ENCODE results near the gene PUM1. TPM values are rescaled to one million over a fixed set of nuclear protein-coding genes. Genes with fewer than 3 reads are reported as not detected.
A peak's percentile ranks its signal among the peaks of the same experiment; 100 is the strongest.

The PUM1 gene
- total and polyA plus RNA-seq, 2 of the 4 experiments (the other 2 are of a cell fraction), result 75.4 to 137 TPM

DNA sequence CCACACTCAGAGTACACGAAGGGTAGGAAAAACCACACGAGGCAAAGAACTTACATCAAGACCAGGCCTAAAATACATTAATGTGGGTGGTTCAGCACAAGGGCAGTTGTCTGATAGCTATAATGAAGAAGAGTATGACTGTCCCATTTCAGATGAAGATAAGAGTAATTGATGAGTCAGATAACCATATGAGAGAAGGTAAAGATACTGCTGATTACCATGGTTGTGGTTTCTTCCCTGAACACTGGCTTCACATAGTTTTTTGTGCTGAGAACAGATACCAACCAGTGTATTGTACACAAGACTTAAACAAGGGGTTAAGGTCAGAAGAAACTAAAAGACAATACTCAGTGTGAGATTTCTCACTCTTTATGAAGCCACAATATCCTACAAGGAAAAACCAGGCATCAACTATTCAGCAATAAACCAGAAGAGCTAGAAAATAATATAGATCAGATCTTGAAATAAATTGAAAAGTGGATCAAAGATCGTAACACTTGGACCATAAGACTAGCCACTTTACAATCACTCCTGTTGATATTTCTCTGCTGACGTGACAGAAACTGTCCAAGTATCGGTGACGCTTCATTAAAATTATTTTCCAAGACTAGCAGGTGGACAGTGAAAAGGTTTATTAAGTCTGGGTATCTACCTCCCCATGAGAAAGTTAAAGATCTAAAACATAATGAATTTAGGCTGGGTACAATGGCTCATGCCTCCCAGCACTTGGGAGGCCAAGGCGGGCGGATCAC lies 28.6 kb downstream of the PUM1 start:
- Histone ChIP-seq H3K9me1 (ENCODE audit: insufficient read depth, low read length) (peaks cover 18% of the 10 kb centered on the region), H3K18ac (ENCODE audit: low read depth, low read length) (no peak overlapping the region), H2BK20ac (ENCODE audit: low read depth, low read length) (no peak overlapping the region), H3K27ac (ENCODE audit: insufficient read depth, low read length) (no peak overlapping the region), H3K23ac (ENCODE audit: low read depth, low read length) (0 out of 2 replicates have a peak overlapping the region, but pooled peaks have one; percentile 2), H3K4me2 (ENCODE audit: low read depth, low read length) (no peak overlapping the region), H2AK9ac (replicated peaks; ENCODE audit: low read depth, low read length, poor library complexity) (no peak overlapping the region), H2AK5ac (ENCODE audit: low read depth, low read length) (no peak overlapping the region), H3K56ac (ENCODE audit: extremely low read depth, insufficient read depth, low read length) (no peak overlapping the region), H4K20me1 (ENCODE audit: insufficient read depth, low read length) (peaks cover 95% of the 10 kb centered on the region), H3K4ac (ENCODE audit: low read depth, low read length) (no peak overlapping the region), H3K36me3 (ENCODE audit: control insufficient read depth, insufficient read depth, low read length) (peaks cover 6% of the 10 kb centered on the region), H3K9me3 (ENCODE audit: control insufficient read depth, insufficient read depth, low read length) (no peaks in the 10 kb centered on the region), H2BK15ac (ENCODE audit: low read depth, low read length) (no peak overlapping the region), H3K4me3 (ENCODE audit: insufficient read depth, low read depth, low read length) (no peak overlapping the region), H3K27me3 (ENCODE audit: control insufficient read depth, insufficient read depth, low read length) (no peaks in the 10 kb centered on the region), H2BK5ac (ENCODE audit: low read depth, low read length, poor library complexity, severe bottlenecking) (no peak overlapping the region), H3K4me1 (ENCODE audit: control insufficient read depth, insufficient read depth, low read length) (peaks cover 11% of the 10 kb centered on the region; the same call in 1 of the 2 replicates), H4K91ac (ENCODE audit: insufficient read depth, low read depth, low read length) (no peak overlapping the region), H4K8ac (ENCODE audit: low read depth in 2 of 2, low read length in 2 of 2) (no peak overlapping the region), H2AFZ (replicated peaks; ENCODE audit: low read length, poor library complexity) (no peak overlapping the region), H3K9ac (ENCODE audit: low read depth, low read length) (no peak overlapping the region), H2BK120ac (ENCODE audit: low read depth, low read length) (no peak overlapping the region), H3K79me1 (ENCODE audit: low read depth in 1 of 2, low read length in 2 of 2) (peaks cover 22 to 74% of the 10 kb centered on the region in 2 experiments), H4K5ac (ENCODE audit: low read depth, low read length) (no peak overlapping the region), H3K14ac (replicated peaks; ENCODE audit: low read depth, low read length) (no peak overlapping the region)
- no CpG with 5 or more reads among the region's 8 CpGs for WGBS, 2 experiments (ENCODE audit: extremely low coverage in 2 of 2, insufficient read length in 1 of 2)
- TF ChIP-seq MAFK (IDR thresholded peaks at IDR 0.05; ENCODE audit: low read depth, low read length) (peak; percentile 52), RFX5 (IDR thresholded peaks at IDR 0.05; ENCODE audit: low read depth, low read length) (no peak)
- dilution Hi-C loops (cut with HindIII; ENCODE audit: low sequenced_read_pairs, unreplicated experiment) (no loop called here), intact Hi-C loops (cut with micrococcal nuclease) (no loop called here), in situ Hi-C loops (cut with MboI; ENCODE audit: low sequenced_read_pairs) (no loop called here)
- CTCF ChIA-PET, result no interaction called here
- ATAC-seq (ENCODE audit: low read depth), result no peak
- BruUV-seq (replicated peaks), result no TSS peak
- POLR2A ChIA-PET (ENCODE audit: unreplicated experiment), result no interaction called here
- peak; percentile 42 for DNase-seq

Measured in IMR-90 (cell line).